T-helper 2 cell treated with Interferon-gamma antibody and Interleukin-4, amounts not matched to agents 5 μg/mL and 100 μg/mL, for 36 hours (primary cell): ENCODE data around the gene VPS35.
"Not testable (repeated sequence)": the region's sequence is repeated elsewhere in the genome, so short reads cannot be mapped to it uniquely, and the experiment has no call there.

ENCODE experiments used
- DNase-seq: peaks from one replicate; pipeline ENCODE4 v3.0.0; 2021; ENCODE audit warnings: low spot score
- H3K27ac Mint-ChIP-seq: one replicate; pipeline ENCODE4 v1.8.0; 2021; ENCODE audit warnings: mild to moderate bottlenecking, mixed read lengths
- H3K27me3 Mint-ChIP-seq: one replicate; pipeline ENCODE4 v1.8.0; 2021; ENCODE audit warnings: low read depth, mixed read lengths
- H3K36me3 Mint-ChIP-seq: one replicate; pipeline ENCODE4 v1.8.0; 2021; ENCODE audit warnings: low read depth, mixed read lengths
- H3K4me1 Mint-ChIP-seq: one replicate; pipeline ENCODE4 v1.8.0; 2021; ENCODE audit warnings: low read depth, mixed read lengths
- H3K4me3 Mint-ChIP-seq: one replicate; pipeline ENCODE4 v1.8.0; 2022; ENCODE audit warnings: mild to moderate bottlenecking, moderate library complexity, mixed read lengths
- H3K9me3 Mint-ChIP-seq: one replicate; pipeline ENCODE4 v1.8.0; 2021; ENCODE audit warnings: mixed read lengths

Gene VPS35

GRCh38 chr16:46658925-46659324 lies 30.1 kb downstream of the VPS35 start:
- Mint-ChIP-seq H3K27me3 (no peaks in the 10 kb centered on the region), H3K27ac (peak overlapping the region; percentile 23), H3K9me3 (no peaks in the 10 kb centered on the region), H3K36me3 (peaks cover 32% of the 10 kb centered on the region), H3K4me3 (peak overlapping the region; percentile 0), H3K4me1 (peaks cover 10% of the 10 kb centered on the region)
- DNase-seq = peak; percentile 48

GRCh38 chr16:46651305-46651704 lies 37.7 kb downstream of the VPS35 start:
- no peak overlapping the region for H3K4me3 Mint-ChIP-seq
- H3K36me3 Mint-ChIP-seq = no peaks in the 10 kb centered on the region
- DNase-seq = no peak
- no peak overlapping the region for H3K27ac Mint-ChIP-seq
- no peaks in the 10 kb centered on the region for H3K9me3 Mint-ChIP-seq
- no peaks in the 10 kb centered on the region for H3K27me3 Mint-ChIP-seq
- no peaks in the 10 kb centered on the region for H3K4me1 Mint-ChIP-seq

- Mint-ChIP-seq H3K4me1 (peaks cover 1% of the 10 kb centered on the region), H3K27ac (no peak overlapping the region), H3K27me3 (no peaks in the 10 kb centered on the region), H3K36me3 (no peaks in the 10 kb centered on the region), H3K4me3 (no peak overlapping the region), H3K9me3 (peaks cover 8% of the 10 kb centered on the region)
- no peak for DNase-seq
Measured at GRCh38 chr16:46650254-46650623, 38.7 kb downstream of the VPS35 start.

GRCh38 chr16:46649588-46650253 lies 39.3 kb downstream of the VPS35 start:
- H3K27me3 Mint-ChIP-seq = no peaks in the 10 kb centered on the region
- no peaks in the 10 kb centered on the region for H3K36me3 Mint-ChIP-seq
- no peak overlapping the region for H3K4me3 Mint-ChIP-seq
- H3K27ac Mint-ChIP-seq = no peak overlapping the region
- H3K4me1 Mint-ChIP-seq = peaks cover 1% of the 10 kb centered on the region
- peaks cover 13% of the 10 kb centered on the region for H3K9me3 Mint-ChIP-seq
- no peak for DNase-seq

- Mint-ChIP-seq H3K36me3 (no peaks in the 10 kb centered on the region), H3K4me3 (no peak overlapping the region), H3K9me3 (peaks cover 22% of the 10 kb centered on the region), H3K4me1 (peaks cover 1% of the 10 kb centered on the region), H3K27me3 (no peaks in the 10 kb centered on the region), H3K27ac (no peak overlapping the region)
- no peak for DNase-seq
Measured at GRCh38 chr16:46648656-46649055, 40.3 kb downstream of the VPS35 start.

- no peak for DNase-seq
- H3K4me3 Mint-ChIP-seq = no peak overlapping the region
- H3K4me1 Mint-ChIP-seq = peaks cover 2% of the 10 kb centered on the region
- H3K9me3 Mint-ChIP-seq = peaks cover 11% of the 10 kb centered on the region
- H3K27ac Mint-ChIP-seq = no peak overlapping the region
- H3K36me3 Mint-ChIP-seq = no peaks in the 10 kb centered on the region
- H3K27me3 Mint-ChIP-seq = peaks cover 5% of the 10 kb centered on the region
Measured at GRCh38 chr16:46638947-46639925, 49.7 kb downstream of the VPS35 start.

GRCh38 chr16:46632778-46633733 lies 55.9 kb downstream of the VPS35 start:
- no peaks in the 10 kb centered on the region for H3K36me3 Mint-ChIP-seq
- no peak overlapping the region for H3K4me3 Mint-ChIP-seq
- peaks cover 2% of the 10 kb centered on the region for H3K4me1 Mint-ChIP-seq
- peaks cover 2% of the 10 kb centered on the region for H3K27me3 Mint-ChIP-seq
- H3K27ac Mint-ChIP-seq = no peak overlapping the region
- no peaks in the 10 kb centered on the region for H3K9me3 Mint-ChIP-seq
- no peak for DNase-seq

- Mint-ChIP-seq H3K27me3 (no peaks in the 10 kb centered on the region), H3K36me3 (no peaks in the 10 kb centered on the region), H3K4me1 (no peaks in the 10 kb centered on the region), H3K27ac (no peak overlapping the region), H3K9me3 (no peaks in the 10 kb centered on the region), H3K4me3 (no peak overlapping the region)
- no peak for DNase-seq
Measured at GRCh38 chr16:46629331-46630219, 59.4 kb downstream of the VPS35 start.

- Mint-ChIP-seq H3K36me3 (no peaks in the 10 kb centered on the region), H3K27ac (no peak overlapping the region), H3K4me3 (no peak overlapping the region), H3K27me3 (no peaks in the 10 kb centered on the region), H3K4me1 (no peaks in the 10 kb centered on the region), H3K9me3 (no peaks in the 10 kb centered on the region)
- DNase-seq = no peak
Measured at GRCh38 chr16:46627746-46628145, 61.2 kb downstream of the VPS35 start.

GRCh38 chr16:46626681-46627080 lies 62.3 kb downstream of the VPS35 start:
- H3K27ac Mint-ChIP-seq, DNase-seq, H3K4me3 Mint-ChIP-seq, H3K9me3 Mint-ChIP-seq, H3K4me1 Mint-ChIP-seq, H3K36me3 Mint-ChIP-seq, H3K27me3 Mint-ChIP-seq: not testable (repeated sequence)

GRCh38 chr16:46624862-46625261 lies 64.1 kb downstream of the VPS35 start:
- not testable (repeated sequence) for H3K36me3 Mint-ChIP-seq, DNase-seq, H3K27ac Mint-ChIP-seq, H3K4me3 Mint-ChIP-seq, H3K27me3 Mint-ChIP-seq, H3K9me3 Mint-ChIP-seq
- H3K4me1 Mint-ChIP-seq = peaks cover 19% of the 10 kb centered on the region

- DNase-seq, H3K36me3 Mint-ChIP-seq: not testable (repeated sequence)
Measured at GRCh38 chr16:46623707-46624106, 65.3 kb downstream of the VPS35 start.

GRCh38 chr16:46623246-46623645 lies 65.7 kb downstream of the VPS35 start:
- not testable (repeated sequence) for H3K9me3 Mint-ChIP-seq, H3K27me3 Mint-ChIP-seq, H3K27ac Mint-ChIP-seq, H3K4me3 Mint-ChIP-seq, DNase-seq
- Mint-ChIP-seq H3K36me3 (peaks cover 14% of the 10 kb centered on the region), H3K4me1 (peaks cover 24% of the 10 kb centered on the region)

More at GRCh38 chr16:46623707-46624106, 65.3 kb downstream of the VPS35 start:
- H3K27ac Mint-ChIP-seq, H3K27me3 Mint-ChIP-seq, H3K9me3 Mint-ChIP-seq, H3K4me3 Mint-ChIP-seq: not testable (repeated sequence)
- peaks cover 24% of the 10 kb centered on the region for H3K4me1 Mint-ChIP-seq
